Neural cell (in vitro differentiated cells): ENCODE data around the gene FBXO45. TPM values are rescaled to one million over a fixed set of nuclear protein-coding genes. Genes with fewer than 3 reads are reported as not detected.

Experiments used
- H2AFZ ChIP-seq: fragments of 200-600, 300-800 bp; sonication (generic), shearing (Covaris generic); 2 replicates; pipeline ENCODE4 v1.6.0; 2014; ENCODE audit warnings: low read depth, mild to moderate bottlenecking, antibody characterized with exemption, low read length, moderate library complexity
- H3F3A ChIP-seq: fragments of 200-600 bp; shearing (Covaris generic); 2 replicates; pipeline ENCODE4 v1.6.1; 2016; ENCODE audit warnings: mild to moderate bottlenecking, moderate library complexity, mixed read lengths, antibody characterized with exemption, low read length; ENCODE audit not compliant: insufficient read depth, poor library complexity, severe bottlenecking
- H3K27ac ChIP-seq: fragments of 200-600, 300-800 bp; sonication (generic), shearing (Covaris generic); 2 replicates; pipeline ENCODE4 v1.5.1; 2014; ENCODE audit warnings: mild to moderate bottlenecking, low read length, moderate library complexity
- H3K27me3 ChIP-seq: fragments of 300-800, 200-600 bp; sonication (generic), shearing (Covaris generic); 2 replicates; pipeline ENCODE4 v1.6.0; 2014; ENCODE audit warnings: mild to moderate bottlenecking, low read depth, low read length, moderate library complexity; ENCODE audit not compliant: insufficient read depth
- H3K36me3 ChIP-seq: fragments of 300-800, 200-600 bp; sonication (generic), shearing (Covaris generic); 2 replicates; pipeline ENCODE4 v1.5.1; 2014; ENCODE audit warnings: mild to moderate bottlenecking, antibody characterized with exemption, low read length, moderate library complexity; ENCODE audit not compliant: insufficient read depth
- H3K4me2 ChIP-seq: fragments of 300-800, 200-600 bp; sonication (generic), shearing (Covaris generic); 2 replicates; pipeline ENCODE4 v1.6.0; 2014; ENCODE audit warnings: mild to moderate bottlenecking, low read length
- H3K4me3 ChIP-seq: fragments of 300-800, 200-600 bp; sonication (generic), shearing (Covaris generic); 2 replicates; pipeline ENCODE4 v1.5.1; 2014; ENCODE audit warnings: mild to moderate bottlenecking, low read length, moderate library complexity
- H3K79me2 ChIP-seq: fragments of 200-600 bp; shearing (Covaris generic); replicated peaks from 2 replicates; pipeline ENCODE4 v1.6.0; 2014; ENCODE audit warnings: mild to moderate bottlenecking, low read length, moderate library complexity; ENCODE audit not compliant: insufficient read depth
- H3K9ac ChIP-seq: fragments of 300-800, 200-600 bp; sonication (generic), shearing (Covaris generic); 2 replicates; pipeline ENCODE4 v1.6.1; 2016; ENCODE audit warnings: mild to moderate bottlenecking, low read length, mixed read lengths
- H3K9me2 ChIP-seq: fragments of 200-600 bp; shearing (Covaris generic); 2 replicates; pipeline ENCODE4 v1.6.1; 2016; ENCODE audit warnings: mild to moderate bottlenecking, low read length, mixed read lengths; ENCODE audit not compliant: insufficient read depth
- H3K9me3 ChIP-seq: fragments of 200-600, 300-800 bp; sonication (generic), shearing (Covaris generic); 2 replicates; pipeline ENCODE4 v1.6.1; 2016; ENCODE audit warnings: mild to moderate bottlenecking, mixed run types, low read length, moderate library complexity, mixed read lengths
- H4K20me1 ChIP-seq: fragments of 200-600 bp; shearing (Covaris generic); 2 replicates; pipeline ENCODE4 v1.6.1; 2016; ENCODE audit warnings: mild to moderate bottlenecking, mixed run types; ENCODE audit not compliant: insufficient read depth
- CTCF ChIP-seq: fragments of 450-650 bp; IDR thresholded peaks from 2 replicates; pipeline ENCODE4 v1.5.1; 2014; ENCODE audit warnings: antibody characterized with exemption, mild to moderate bottlenecking, moderate library complexity; ENCODE audit not compliant: poor library complexity, severe bottlenecking
- EP300 ChIP-seq: fragments of 450-650 bp; conservative IDR thresholded peaks from 2 replicates; pipeline ENCODE4 v1.6.1; 2014; ENCODE audit warnings: antibody characterized with exemption, mild to moderate bottlenecking, moderate library complexity; ENCODE audit not compliant: poor library complexity, severe bottlenecking
- EZH2 ChIP-seq: fragments of 200-600, 300-800 bp; shearing (Covaris generic), sonication (generic); IDR thresholded peaks from 2 replicates; pipeline ENCODE4 v1.6.1; 2014; ENCODE audit warnings: antibody characterized with exemption, low read length, borderline replicate concordance, mild to moderate bottlenecking; ENCODE audit not compliant: insufficient read depth, poor library complexity, severe bottlenecking
- MXI1 ChIP-seq: fragments of 450-650 bp; conservative IDR thresholded peaks from 2 replicates; pipeline ENCODE4 v1.6.1; 2014; ENCODE audit warnings: antibody characterized with exemption, mild to moderate bottlenecking; ENCODE audit not compliant: poor library complexity, severe bottlenecking
- POLR2AphosphoS5 ChIP-seq: IDR thresholded peaks from 2 replicates; pipeline ENCODE4 v1.6.1; 2012
- RAD21 ChIP-seq: fragments of 450-650 bp; conservative IDR thresholded peaks from 2 replicates; pipeline ENCODE4 v1.6.1; 2014; ENCODE audit warnings: antibody characterized with exemption, mild to moderate bottlenecking, moderate library complexity
- REST ChIP-seq: IDR thresholded peaks from 2 replicates; pipeline ENCODE4 v1.6.1; 2012; ENCODE audit warnings: borderline replicate concordance
- SMC3 ChIP-seq: fragments of 450-650 bp; conservative IDR thresholded peaks from 2 replicates; pipeline ENCODE4 v1.6.1; 2014; ENCODE audit warnings: antibody characterized with exemption, mild to moderate bottlenecking, moderate library complexity; ENCODE audit not compliant: poor library complexity
- TAF1 ChIP-seq: IDR thresholded peaks from 2 replicates; pipeline ENCODE4 v1.6.1; 2012; ENCODE audit warnings: low read depth
- polyA plus RNA-seq: library from polyadenylated mRNA; depleted of rRNA; stranded (reverse); fragments of >200 nt; gene quantifications from 2 replicates; pipeline ENCODE4 v1.2.3, GENCODE V29; 2014

FBXO45 gene
- polyA plus RNA-seq, 1 donor from 2014 or later = 35.3 TPM

GRCh38 chr3:196631682-196632045, 63.2 kb downstream of the FBXO45 start:
- Histone ChIP-seq H3K36me3 (no peaks in the 10 kb centered on the region), H3K9me2 (no peaks in the 10 kb centered on the region), H4K20me1 (no peaks in the 10 kb centered on the region), H3F3A (no peaks in the 10 kb centered on the region), H3K9ac (peak overlapping the region; percentile 91), H2AFZ (peak overlapping the region; percentile 92), H3K27ac (peak overlapping the region; percentile 93), H3K9me3 (no peaks in the 10 kb centered on the region), H3K4me3 (peak overlapping the region; percentile 79), H3K27me3 (no peaks in the 10 kb centered on the region), H3K4me2 (peak overlapping the region; percentile 88), H3K79me2 (no peaks in the 10 kb centered on the region)
- TF ChIP-seq REST (peak; percentile 1), EP300 (no peak)

GRCh38 chr3:196632046-196632751, 63.7 kb downstream of the FBXO45 start:
- Histone ChIP-seq H3K9me2 (no peaks in the 10 kb centered on the region), H3K36me3 (no peaks in the 10 kb centered on the region), H3K4me2 (peak overlapping the region; percentile 88), H3K4me3 (peak overlapping the region; percentile 79), H3K79me2 (no peaks in the 10 kb centered on the region), H3K9ac (peak overlapping the region; percentile 91), H3F3A (no peaks in the 10 kb centered on the region), H2AFZ (peak overlapping the region; percentile 92), H3K9me3 (no peaks in the 10 kb centered on the region), H3K27ac (peak overlapping the region; percentile 93), H3K27me3 (no peaks in the 10 kb centered on the region), H4K20me1 (no peaks in the 10 kb centered on the region)
- TF ChIP-seq REST (peak; percentile 66), POLR2AphosphoS5 (peak; percentile 78), RAD21 (no peak), MXI1 (peak; percentile 40), CTCF (peak; percentile 40), TAF1 (peak; percentile 54), SMC3 (peak; percentile 46), EP300 (peak; percentile 36), EZH2 (no peak)
